Uterus (tissue), 4 donors: ENCODE measurements around the gene FYCO1. TPM values are rescaled to one million over a fixed set of nuclear protein-coding genes. Genes with fewer than 3 reads are reported as not detected.

Experiments used
- DNase-seq, 2 donors: peaks; one replicate each; pipeline ENCODE4 v3.0.0-alpha.2; 2019 to 2020
- H3K27ac ChIP-seq, 2 donors: fragments of 200-600 bp; sonication (generic); 1 replicate in 1 of 2; 2 replicates in 1 of 2; pipeline ENCODE4 v1.5.1; 2016 to 2018
- H3K27me3 ChIP-seq, 2 donors: fragments of 200-600 bp; sonication (generic); one replicate each; pipeline ENCODE4 v1.5.1; 2018 to 2019; ENCODE audit warnings: control low read depth in 1 of 2
- H3K36me3 ChIP-seq, 2 donors: fragments of 200-600 bp; sonication (generic); one replicate each; pipeline ENCODE4 v1.5.1; 2019; ENCODE audit warnings: control low read depth in 1 of 2
- H3K4me1 ChIP-seq, 2 donors: fragments of 200-600 bp; sonication (generic); one replicate each; pipeline ENCODE4 v1.5.1; 2018 to 2019; ENCODE audit warnings: control low read depth in 1 of 2
- H3K4me3 ChIP-seq, 2 donors: fragments of 200-600 bp; sonication (generic); 1 replicate in 1 of 2; 2 replicates in 1 of 2; pipeline ENCODE4 v1.5.1; 2018 to 2019; ENCODE audit warnings: mild to moderate bottlenecking in 1 of 2
- H3K9me3 ChIP-seq, 2 donors: fragments of 200-600 bp; sonication (generic); one replicate each; pipeline ENCODE4 v1.5.1; 2019; ENCODE audit warnings: control low read depth in 1 of 2
- CTCF ChIP-seq, 4 experiments: fragments of 200-600 bp in 2 of 4; fragments of 450-650 bp in 2 of 4; sonication (generic) in 2 of 4; IDR thresholded peaks; one replicate each; pipeline ENCODE4 v1.5.1; 2016 to 2019; ENCODE audit warnings: antibody characterized with exemption in 4 of 4, mild to moderate bottlenecking in 2 of 4, moderate library complexity in 1 of 4
- POLR2A ChIP-seq, 2 donors: fragments of 450-650 bp; IDR thresholded peaks; one replicate each; pipeline ENCODE4 v1.6.1; 2016; ENCODE audit warnings: antibody characterized with exemption in 2 of 2, mild to moderate bottlenecking in 1 of 2, moderate library complexity in 1 of 2
- intact Hi-C: fragments of 100-400 bp; cut with DNase I; formaldehyde crosslinking; loops from one replicate; pipeline ENCODE4 v1.15.1; 2023; ENCODE audit warnings: low total_unique reads
- total RNA-seq, 4 donors: library from RNA; depleted of rRNA in 3 of 4; stranded (reverse); fragments of >200 nt in 3 of 4; gene quantifications; one replicate each; pipeline versions ENCODE4 v1.1.0 to v1.2.4, GENCODE V29; 2014 to 2023
- donor health status: DM: yes; HTN: yes; CAD: no.

The FYCO1 gene
- total RNA-seq, 4 donors from 2014 or later, result 16.5 to 74.4 (median 27.8) TPM

GRCh38 chr3:45880725-45881077 lies 114.9 kb downstream of the FYCO1 start:
- TF ChIP-seq CTCF (IDR thresholded peaks at IDR 0.05) (no peak), POLR2A (IDR thresholded peaks at IDR 0.05) (no peak)
- no peaks in the 10 kb centered on the region for H3K27me3 ChIP-seq
- intact Hi-C loops, result no loop called here
- no peaks in the 10 kb centered on the region for H3K4me1 ChIP-seq
- no peaks in the 10 kb centered on the region for H3K9me3 ChIP-seq
- DNase-seq, result no peak
- H3K27ac ChIP-seq, result no peak overlapping the region
- H3K36me3 ChIP-seq, result no peaks in the 10 kb centered on the region
- no peak overlapping the region for H3K4me3 ChIP-seq

- Histone ChIP-seq H3K27me3 (no peaks in the 10 kb centered on the region), H3K9me3 (peaks cover 0 to 3% of the 10 kb centered on the region in 2 donors), H3K4me3 (no peak overlapping the region), H3K27ac (no peak overlapping the region), H3K36me3 (no peaks in the 10 kb centered on the region), H3K4me1 (no peaks in the 10 kb centered on the region)
- DNase-seq, result no peak
- no peak for TF ChIP-seq POLR2A (IDR thresholded peaks at IDR 0.05)
- TF ChIP-seq CTCF (IDR thresholded peaks at IDR 0.05), result no peak
- intact Hi-C loops, result no loop called here
These were observed 117.5 kb downstream of the FYCO1 start for GRCh38 chr3:45878124-45878523.

GRCh38 chr3:45874677-45875346 lies 120.8 kb downstream of the FYCO1 start:
- no peak for TF ChIP-seq CTCF (IDR thresholded peaks at IDR 0.05)
- no peak for TF ChIP-seq POLR2A (IDR thresholded peaks at IDR 0.05)
- no peaks in the 10 kb centered on the region for H3K27me3 ChIP-seq
- no peak overlapping the region for H3K4me3 ChIP-seq
- H3K4me1 ChIP-seq, result no peaks in the 10 kb centered on the region
- H3K36me3 ChIP-seq, result no peaks in the 10 kb centered on the region
- H3K27ac ChIP-seq, result no peak overlapping the region
- DNase-seq, result no peak
- intact Hi-C loops, result no loop called here
- peaks cover 0 to 3% of the 10 kb centered on the region in 2 donors for H3K9me3 ChIP-seq

- peaks cover 0 to 3% of the 10 kb centered on the region in 2 donors for H3K9me3 ChIP-seq
- no peaks in the 10 kb centered on the region for H3K27me3 ChIP-seq
- no peak for TF ChIP-seq CTCF (IDR thresholded peaks at IDR 0.05)
- no peak for TF ChIP-seq POLR2A (IDR thresholded peaks at IDR 0.05)
- H3K27ac ChIP-seq, result no peak overlapping the region
- DNase-seq, result no peak
- H3K36me3 ChIP-seq, result no peaks in the 10 kb centered on the region
- H3K4me1 ChIP-seq, result no peaks in the 10 kb centered on the region
- intact Hi-C loops, result no loop called here
- no peak overlapping the region for H3K4me3 ChIP-seq
These were observed 122.0 kb downstream of the FYCO1 start for GRCh38 chr3:45873638-45874037.

- no peak overlapping the region for H3K4me3 ChIP-seq
- no peaks in the 10 kb centered on the region for H3K36me3 ChIP-seq
- TF ChIP-seq CTCF (IDR thresholded peaks at IDR 0.05), result no peak
- no peak for TF ChIP-seq POLR2A (IDR thresholded peaks at IDR 0.05)
- intact Hi-C loops, result no loop called here
- no peak for DNase-seq
- H3K9me3 ChIP-seq, result peaks cover 0 to 3% of the 10 kb centered on the region in 2 donors
- no peaks in the 10 kb centered on the region for H3K4me1 ChIP-seq
- H3K27me3 ChIP-seq, result no peaks in the 10 kb centered on the region
- no peak overlapping the region for H3K27ac ChIP-seq
These were observed 122.6 kb downstream of the FYCO1 start for GRCh38 chr3:45873036-45873435.
